HL-60 (cell line): ENCODE data around the gene SLC4A1.

Source experiments
- DNase-seq, 2 experiments: peaks; one replicate each; pipeline ENCODE4 v3.0.0-alpha.2; 2010 to 2020; ENCODE audit warnings: low read depth in 1 of 2, low spot score in 1 of 2
- H3K27ac ChIP-seq: fragments of 250-450 bp; sonication (Bioruptor Pico); replicated peaks from 2 replicates; pipeline ENCODE4 v1.5.1; 2020; ENCODE audit warnings: mild to moderate bottlenecking, moderate library complexity
- H3K27me3 ChIP-seq: fragments of 250-450 bp; sonication (Bioruptor Pico); 2 replicates; pipeline ENCODE4 v1.5.1; 2021; ENCODE audit warnings: mild to moderate bottlenecking, moderate library complexity; ENCODE audit not compliant: insufficient read depth, poor library complexity, severe bottlenecking
- H3K4me3 ChIP-seq: replicated peaks from 2 replicates; pipeline ENCODE4 v1.5.1; 2011; ENCODE audit warnings: mild to moderate bottlenecking, control low read depth, low read length; ENCODE audit not compliant: insufficient read depth
- GABPA ChIP-seq: IDR thresholded peaks from 2 replicates; pipeline ENCODE4 v1.6.1; 2012; ENCODE audit warnings: low read depth
- POLR2AphosphoS5 ChIP-seq: IDR thresholded peaks from 2 replicates; pipeline ENCODE4 v1.6.1; 2012; ENCODE audit warnings: low read depth
- SPI1 ChIP-seq: IDR thresholded peaks from 2 replicates; pipeline ENCODE4 v1.6.1; 2012; ENCODE audit warnings: low read depth, mild to moderate bottlenecking, borderline replicate concordance
- long read RNA-seq: library from polyadenylated mRNA; unstranded; transcript quantifications from one replicate; pipeline ENCODE4 v2.0.0, GENCODE V29; 2020
- TF ChIP-seq, protein P1 (sequence below): IDR thresholded peaks from one replicate; pipeline ENCODE4 v1.5.1; 2011; ENCODE audit warnings: low read length, control low read depth, inconsistent platforms; ENCODE audit not compliant: insufficient read depth
- TF ChIP-seq, protein P2 (sequence below): IDR thresholded peaks from 2 replicates; pipeline ENCODE4 v1.6.1; 2012; ENCODE audit warnings: low read depth; ENCODE audit not compliant: insufficient replicate concordance

The SLC4A1 gene
- long read RNA-seq, partial matches to known transcripts = 0 of 1 reads
- long read RNA-seq, other reads (novel, unspliced or antisense) = 1 of 1 reads

DNA sequence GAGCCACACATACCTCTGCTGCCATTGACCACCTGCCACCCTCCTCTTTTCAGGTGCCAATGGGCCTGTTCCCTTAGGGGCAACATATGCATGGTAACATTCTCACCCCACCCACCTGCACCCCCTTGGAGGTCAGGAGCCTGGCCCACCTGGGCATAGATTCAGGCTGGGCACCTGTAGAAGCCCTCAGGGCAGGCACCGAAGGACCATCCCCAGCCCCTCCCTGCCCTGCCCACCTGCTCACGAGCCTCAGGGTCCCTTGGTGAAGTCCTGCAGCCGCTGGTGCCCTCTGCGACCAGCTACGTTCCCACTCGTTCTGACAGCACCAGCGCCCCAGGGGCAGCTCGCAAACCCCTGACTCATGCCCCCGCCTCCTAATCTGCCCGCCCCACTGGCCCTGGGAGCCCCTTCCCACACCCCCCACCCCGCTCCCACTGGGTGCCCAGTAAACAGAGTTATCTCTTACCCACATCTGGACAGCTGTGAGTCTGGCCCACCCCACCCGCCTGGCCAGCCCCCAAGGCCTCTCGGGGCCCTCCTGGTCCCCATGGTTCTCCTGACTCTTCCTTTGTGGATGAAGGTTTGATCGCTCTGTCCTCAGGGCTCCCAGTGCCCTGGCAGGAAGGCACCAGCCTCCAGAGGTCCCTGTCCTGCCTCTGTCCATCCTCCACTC, at the start of gene SLC4A1:
TSS of gene SLC4A1 (minus strand) at position 318 of the 673 bp plus-strand sequence. CDS start 5,269 bp downstream, outside the sequence.
- H3K27me3 ChIP-seq = no peaks in the 10 kb centered on the region
- no peak within 1 kb of the TSS for H3K4me3 ChIP-seq
- no peak within 1 kb of the TSS for H3K27ac ChIP-seq
- no peak for TF ChIP-seq POLR2AphosphoS5
- TF ChIP-seq GABPA = no peak
- TF ChIP-seq, protein P1, sequence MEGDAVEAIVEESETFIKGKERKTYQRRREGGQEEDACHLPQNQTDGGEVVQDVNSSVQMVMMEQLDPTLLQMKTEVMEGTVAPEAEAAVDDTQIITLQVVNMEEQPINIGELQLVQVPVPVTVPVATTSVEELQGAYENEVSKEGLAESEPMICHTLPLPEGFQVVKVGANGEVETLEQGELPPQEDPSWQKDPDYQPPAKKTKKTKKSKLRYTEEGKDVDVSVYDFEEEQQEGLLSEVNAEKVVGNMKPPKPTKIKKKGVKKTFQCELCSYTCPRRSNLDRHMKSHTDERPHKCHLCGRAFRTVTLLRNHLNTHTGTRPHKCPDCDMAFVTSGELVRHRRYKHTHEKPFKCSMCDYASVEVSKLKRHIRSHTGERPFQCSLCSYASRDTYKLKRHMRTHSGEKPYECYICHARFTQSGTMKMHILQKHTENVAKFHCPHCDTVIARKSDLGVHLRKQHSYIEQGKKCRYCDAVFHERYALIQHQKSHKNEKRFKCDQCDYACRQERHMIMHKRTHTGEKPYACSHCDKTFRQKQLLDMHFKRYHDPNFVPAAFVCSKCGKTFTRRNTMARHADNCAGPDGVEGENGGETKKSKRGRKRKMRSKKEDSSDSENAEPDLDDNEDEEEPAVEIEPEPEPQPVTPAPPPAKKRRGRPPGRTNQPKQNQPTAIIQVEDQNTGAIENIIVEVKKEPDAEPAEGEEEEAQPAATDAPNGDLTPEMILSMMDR = no peak
- no peak for TF ChIP-seq SPI1
- TF ChIP-seq, protein P2, sequence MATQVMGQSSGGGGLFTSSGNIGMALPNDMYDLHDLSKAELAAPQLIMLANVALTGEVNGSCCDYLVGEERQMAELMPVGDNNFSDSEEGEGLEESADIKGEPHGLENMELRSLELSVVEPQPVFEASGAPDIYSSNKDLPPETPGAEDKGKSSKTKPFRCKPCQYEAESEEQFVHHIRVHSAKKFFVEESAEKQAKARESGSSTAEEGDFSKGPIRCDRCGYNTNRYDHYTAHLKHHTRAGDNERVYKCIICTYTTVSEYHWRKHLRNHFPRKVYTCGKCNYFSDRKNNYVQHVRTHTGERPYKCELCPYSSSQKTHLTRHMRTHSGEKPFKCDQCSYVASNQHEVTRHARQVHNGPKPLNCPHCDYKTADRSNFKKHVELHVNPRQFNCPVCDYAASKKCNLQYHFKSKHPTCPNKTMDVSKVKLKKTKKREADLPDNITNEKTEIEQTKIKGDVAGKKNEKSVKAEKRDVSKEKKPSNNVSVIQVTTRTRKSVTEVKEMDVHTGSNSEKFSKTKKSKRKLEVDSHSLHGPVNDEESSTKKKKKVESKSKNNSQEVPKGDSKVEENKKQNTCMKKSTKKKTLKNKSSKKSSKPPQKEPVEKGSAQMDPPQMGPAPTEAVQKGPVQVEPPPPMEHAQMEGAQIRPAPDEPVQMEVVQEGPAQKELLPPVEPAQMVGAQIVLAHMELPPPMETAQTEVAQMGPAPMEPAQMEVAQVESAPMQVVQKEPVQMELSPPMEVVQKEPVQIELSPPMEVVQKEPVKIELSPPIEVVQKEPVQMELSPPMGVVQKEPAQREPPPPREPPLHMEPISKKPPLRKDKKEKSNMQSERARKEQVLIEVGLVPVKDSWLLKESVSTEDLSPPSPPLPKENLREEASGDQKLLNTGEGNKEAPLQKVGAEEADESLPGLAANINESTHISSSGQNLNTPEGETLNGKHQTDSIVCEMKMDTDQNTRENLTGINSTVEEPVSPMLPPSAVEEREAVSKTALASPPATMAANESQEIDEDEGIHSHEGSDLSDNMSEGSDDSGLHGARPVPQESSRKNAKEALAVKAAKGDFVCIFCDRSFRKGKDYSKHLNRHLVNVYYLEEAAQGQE = no peak
- DNase-seq = no peak

DNA sequence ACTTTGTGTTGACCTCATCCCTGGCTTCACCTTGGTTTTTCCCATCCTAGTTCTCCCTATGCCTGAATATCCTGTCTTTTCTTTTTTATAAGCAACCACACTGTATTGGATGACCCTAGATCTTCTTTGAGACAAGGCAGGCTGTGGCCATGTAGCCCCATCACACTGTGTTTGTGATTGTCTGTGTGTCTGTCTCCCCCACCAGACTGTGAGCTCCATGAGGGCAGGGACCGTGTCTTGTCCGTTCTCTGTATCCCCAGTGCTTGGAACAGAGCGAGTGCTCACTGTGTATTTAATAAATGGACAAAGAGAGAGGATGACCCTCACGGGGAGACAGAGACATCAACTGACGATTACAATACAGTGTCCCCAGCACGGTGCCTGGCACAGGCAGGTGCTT, 49.6 kb upstream of the SLC4A1 start:
- Histone ChIP-seq H3K4me3 (no peak overlapping the region), H3K27me3 (peaks cover 29% of the 10 kb centered on the region), H3K27ac (no peak overlapping the region)
- TF ChIP-seq POLR2AphosphoS5 (no peak), GABPA (no peak), SPI1 (no peak)
- TF ChIP-seq, protein P2 = no peak
- TF ChIP-seq, protein P1 = no peak
- DNase-seq = no peak

DNA sequence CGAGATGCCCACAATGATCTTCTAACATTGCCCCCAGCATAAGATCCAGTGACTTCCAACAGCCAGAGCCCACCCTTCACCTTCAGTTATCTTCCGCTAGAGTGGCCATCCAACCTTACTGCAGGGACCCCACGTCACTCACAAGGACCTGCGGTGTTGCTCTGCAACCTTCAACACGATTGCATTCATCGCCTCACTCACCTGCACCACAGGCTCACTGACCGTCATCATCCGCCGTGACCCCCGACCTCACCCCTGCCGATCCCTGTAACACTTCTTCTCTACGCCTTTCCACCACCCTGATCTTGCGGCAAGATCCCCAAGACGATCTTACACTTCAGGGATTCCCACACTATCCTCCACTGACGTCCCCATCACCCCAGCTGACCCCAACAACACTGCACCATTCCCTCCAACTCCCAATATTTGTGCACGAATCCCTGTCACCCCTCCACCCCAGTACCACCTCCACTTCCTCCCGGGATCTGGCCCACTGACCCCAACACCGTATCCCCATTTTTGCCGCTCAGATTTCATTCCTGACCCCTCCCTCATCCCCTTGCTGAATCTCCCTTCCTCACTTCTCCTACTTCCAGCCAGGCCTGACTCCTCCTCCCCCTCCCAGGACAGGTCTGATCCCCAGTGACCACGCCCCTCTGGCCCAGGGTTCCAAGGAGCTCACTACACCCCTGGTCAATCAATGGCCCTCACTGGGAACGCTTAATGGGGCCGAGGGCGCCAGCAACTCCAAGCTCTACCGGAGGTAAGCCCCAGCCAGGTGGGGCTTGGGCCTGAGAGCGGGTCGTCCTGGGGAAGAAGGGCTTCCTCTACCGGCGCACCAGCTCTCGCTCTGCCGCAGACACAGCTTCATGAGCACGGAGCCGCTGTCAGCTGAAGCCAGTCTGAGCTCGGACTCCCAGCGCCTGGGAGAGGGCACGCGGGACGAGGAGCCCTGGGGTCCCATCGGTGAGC, 48.1 kb upstream of the SLC4A1 start:
- no peak overlapping the region for H3K27ac ChIP-seq
- peaks cover 29% of the 10 kb centered on the region for H3K27me3 ChIP-seq
- H3K4me3 ChIP-seq = no peak overlapping the region
- DNase-seq = peak in 1 of 2 experiments; percentile 12
- TF ChIP-seq, protein P1 = no peak
- TF ChIP-seq POLR2AphosphoS5 = no peak
- TF ChIP-seq SPI1 = no peak
- no peak for TF ChIP-seq GABPA
- TF ChIP-seq, protein P2 = no peak
